GM12801 (cell line): ENCODE results near the gene KIF12.

Source experiments
- CTCF ChIP-seq: IDR thresholded peaks from one replicate; pipeline ENCODE4 v1.5.1; 2011; ENCODE audit warnings: control low read depth; ENCODE audit not compliant: insufficient read length; ENCODE audit errors: extremely low read depth

The KIF12 gene

GRCh38 chr9:114121227-114122135 lies 22.4 kb upstream of the KIF12 start:
- no peak for TF ChIP-seq CTCF

DNA sequence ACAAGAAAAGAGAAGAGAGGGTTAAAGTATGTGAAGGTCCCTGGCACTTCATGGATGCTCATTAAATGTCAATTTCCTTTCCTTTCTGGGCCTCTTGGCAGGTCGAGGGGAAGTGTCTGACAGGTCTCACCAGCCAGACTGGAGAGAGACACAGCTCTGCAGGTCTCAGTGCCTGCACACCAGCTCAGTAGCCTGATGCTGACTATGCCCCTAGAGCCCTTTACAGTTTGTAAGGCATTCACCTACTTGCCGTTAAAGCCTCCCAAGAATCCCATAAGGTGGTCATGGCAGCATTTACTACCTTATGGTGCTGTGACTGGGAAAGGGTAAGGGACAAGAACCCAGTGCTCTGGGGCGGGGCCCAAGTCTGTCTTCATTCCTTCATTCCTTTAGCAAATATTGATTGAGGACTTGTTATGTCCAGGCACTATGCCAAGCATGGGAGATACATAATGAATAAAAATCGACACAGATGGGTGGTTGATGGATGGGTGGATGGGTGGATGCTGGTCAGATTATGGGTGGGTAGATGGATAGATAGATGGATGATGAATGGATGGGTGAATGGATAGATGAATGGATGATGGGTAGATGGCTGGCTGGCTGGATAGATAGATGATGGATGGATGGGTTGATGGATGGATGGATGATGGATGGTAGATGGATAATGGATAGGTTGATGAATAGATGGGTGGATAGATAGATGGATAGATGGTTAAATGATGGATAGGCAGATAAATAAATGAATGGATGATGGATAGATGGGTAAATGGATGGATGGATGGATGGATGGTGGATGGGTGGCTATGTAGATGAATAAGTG lies 21.3 kb upstream of the KIF12 start:
- TF ChIP-seq CTCF = no peak

DNA sequence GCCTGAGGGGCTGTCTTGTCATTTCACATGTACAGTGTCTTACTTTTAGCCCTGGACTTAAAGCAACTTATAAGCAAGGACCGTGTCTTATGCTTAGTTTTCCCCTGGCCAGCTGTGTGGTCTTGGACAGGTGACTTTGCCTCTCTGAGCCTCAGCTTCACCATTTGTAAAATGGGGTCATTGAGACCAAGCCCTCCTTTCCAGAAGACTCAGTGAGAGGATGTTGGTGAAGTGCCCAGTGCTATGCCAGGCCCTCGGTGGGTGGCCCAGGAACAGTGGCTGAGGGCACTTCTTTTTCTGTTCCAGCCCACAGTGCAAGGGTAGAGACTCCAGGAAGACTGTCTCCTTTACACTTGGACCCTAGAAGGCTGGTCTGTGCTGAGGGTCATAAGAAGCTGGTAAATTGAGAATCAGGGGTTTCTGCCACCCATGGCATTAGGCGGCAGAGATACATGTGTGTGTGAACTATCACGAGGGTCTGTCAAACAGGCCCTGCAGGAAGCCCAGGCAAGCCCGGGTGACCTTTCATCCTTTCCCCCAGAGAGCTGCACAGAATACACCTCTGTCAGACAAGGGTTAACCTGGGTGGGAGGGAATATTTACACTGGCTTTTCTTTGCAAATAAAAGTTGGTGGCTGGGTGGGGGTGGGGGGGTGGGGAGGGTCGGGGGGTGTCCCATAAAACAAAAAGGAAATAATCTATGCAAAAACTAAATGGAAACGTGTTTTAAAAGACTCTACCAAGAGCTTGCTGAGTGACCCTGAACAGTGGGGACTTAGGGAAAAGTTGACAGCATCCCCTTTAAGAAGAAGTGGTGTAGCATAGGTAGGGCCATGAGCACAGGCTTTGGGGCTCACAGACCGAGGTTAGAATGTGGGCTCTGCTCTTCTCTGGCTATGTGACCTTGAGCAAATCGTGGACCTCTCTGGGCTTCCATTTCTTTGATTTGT lies 20.4 kb upstream of the KIF12 start:
- no peak for TF ChIP-seq CTCF

- no peak for TF ChIP-seq CTCF
Observed at GRCh38 chr9:114117996-114118830, 19.1 kb upstream of the KIF12 start.

DNA sequence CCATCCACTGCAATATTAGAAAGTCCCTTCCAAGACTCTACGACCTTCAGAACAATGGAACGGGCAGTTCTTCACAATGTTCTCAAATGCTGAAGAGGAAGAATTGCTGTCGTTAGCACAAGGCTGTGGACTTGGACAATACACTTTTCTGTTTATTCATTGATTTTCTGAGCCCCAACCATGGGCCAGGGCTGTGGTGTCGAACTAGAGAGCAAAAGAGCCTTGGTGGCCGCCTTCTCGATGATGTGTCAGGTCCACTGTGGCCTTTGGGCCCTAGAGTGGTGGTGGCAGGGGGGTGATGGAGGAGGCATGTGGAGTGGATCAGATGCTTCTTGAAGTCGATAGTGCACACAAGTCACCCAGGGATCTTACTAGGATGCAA lies 18.5 kb upstream of the KIF12 start:
- no peak for TF ChIP-seq CTCF

DNA sequence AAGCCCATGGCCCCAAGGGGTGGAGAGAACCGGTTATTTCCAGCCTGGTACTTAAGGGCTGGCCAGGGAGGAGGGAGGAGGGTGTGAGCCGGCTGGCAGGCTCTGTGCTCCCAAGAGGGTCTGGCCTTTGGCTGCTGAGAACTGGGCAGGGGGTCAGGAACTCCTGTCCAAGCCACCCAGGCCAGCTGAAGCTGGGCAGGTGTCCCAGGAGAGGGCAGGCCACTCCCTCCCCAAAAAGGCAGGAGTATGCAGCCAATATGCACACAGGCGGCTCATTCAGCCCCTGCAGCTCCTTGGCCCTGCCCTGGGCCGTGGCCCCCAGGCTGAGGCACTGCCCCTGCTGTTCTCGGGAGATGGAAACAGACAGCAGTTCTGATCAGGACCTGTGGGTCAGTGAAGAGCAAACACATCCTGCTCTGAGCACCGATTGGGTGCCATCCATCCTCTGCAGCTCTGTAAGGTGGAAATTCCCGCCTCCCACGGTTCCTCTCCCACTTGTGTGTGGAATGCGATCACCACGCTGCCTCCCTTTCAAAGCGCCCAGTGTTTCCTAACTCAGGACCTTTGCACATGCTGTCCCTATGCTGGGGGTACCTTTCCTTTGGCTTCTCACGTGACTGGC lies 17.1 kb upstream of the KIF12 start:
- no peak for TF ChIP-seq CTCF
